Activated naive CD4-positive, alpha-beta T cell treated with anti-CD3 and anti-CD28 coated beads for 36 hours (primary cell): ENCODE measurements around the gene PICALM. TPM values are rescaled to one million over a fixed set of nuclear protein-coding genes. Genes with fewer than 3 reads are reported as not detected.
A peak's percentile ranks its signal among the peaks of the same experiment; 100 is the strongest.
"Not testable (repeated sequence)": the region's sequence is repeated elsewhere in the genome, so short reads cannot be mapped to it uniquely, and the experiment has no call there.

Source experiments
- CTCF ChIA-PET: fragments of 350-600 bp; sonication (Branson Sonifier 250); formaldehyde crosslinking; loops from one replicate; lab custom pipeline; 2021; ENCODE audit warnings: antibody characterized with exemption; lab: Charles Lee
- DNase-seq: peaks from one replicate; pipeline ENCODE4 v3.0.0-alpha.2; 2020
- H3K27ac Mint-ChIP-seq: one replicate; pipeline ENCODE4 v1.8.0; 2021; ENCODE audit warnings: mild to moderate bottlenecking, mixed read lengths
- H3K27me3 Mint-ChIP-seq: one replicate; pipeline ENCODE4 v1.8.0; 2021; ENCODE audit warnings: low read depth, mixed read lengths
- H3K36me3 Mint-ChIP-seq: one replicate; pipeline ENCODE4 v1.8.0; 2021; ENCODE audit warnings: low read depth, mixed read lengths
- H3K4me1 Mint-ChIP-seq: one replicate; pipeline ENCODE4 v1.8.0; 2021; ENCODE audit warnings: low read depth, mixed read lengths
- H3K4me3 Mint-ChIP-seq: one replicate; pipeline ENCODE4 v1.8.0; 2021; ENCODE audit warnings: mild to moderate bottlenecking, moderate library complexity, mixed read lengths
- H3K9me3 Mint-ChIP-seq: one replicate; pipeline ENCODE4 v1.8.0; 2021; ENCODE audit warnings: mixed read lengths
- intact Hi-C: fragments of 100-400 bp; cut with micrococcal nuclease; formaldehyde crosslinking; loops from one replicate; pipeline ENCODE4 v1.15.1; 2023
- total RNA-seq, 2 experiments: library from RNA; stranded (reverse); gene quantifications; one replicate each; pipeline ENCODE4 v1.2.3, GENCODE V29; 2021

PICALM gene, protein sequence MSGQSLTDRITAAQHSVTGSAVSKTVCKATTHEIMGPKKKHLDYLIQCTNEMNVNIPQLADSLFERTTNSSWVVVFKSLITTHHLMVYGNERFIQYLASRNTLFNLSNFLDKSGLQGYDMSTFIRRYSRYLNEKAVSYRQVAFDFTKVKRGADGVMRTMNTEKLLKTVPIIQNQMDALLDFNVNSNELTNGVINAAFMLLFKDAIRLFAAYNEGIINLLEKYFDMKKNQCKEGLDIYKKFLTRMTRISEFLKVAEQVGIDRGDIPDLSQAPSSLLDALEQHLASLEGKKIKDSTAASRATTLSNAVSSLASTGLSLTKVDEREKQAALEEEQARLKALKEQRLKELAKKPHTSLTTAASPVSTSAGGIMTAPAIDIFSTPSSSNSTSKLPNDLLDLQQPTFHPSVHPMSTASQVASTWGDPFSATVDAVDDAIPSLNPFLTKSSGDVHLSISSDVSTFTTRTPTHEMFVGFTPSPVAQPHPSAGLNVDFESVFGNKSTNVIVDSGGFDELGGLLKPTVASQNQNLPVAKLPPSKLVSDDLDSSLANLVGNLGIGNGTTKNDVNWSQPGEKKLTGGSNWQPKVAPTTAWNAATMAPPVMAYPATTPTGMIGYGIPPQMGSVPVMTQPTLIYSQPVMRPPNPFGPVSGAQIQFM
- total RNA-seq, result 10 to 100 TPM; 38.6 to 42.3 TPM

- H3K4me3 Mint-ChIP-seq, result peak within 1 kb of the TSS; percentile 95
- no peaks in the 10 kb centered on the region for H3K9me3 Mint-ChIP-seq
- intact Hi-C loops, result loop anchor here (1.0 to 5.0 kb wide), 15 partner anchors 22 to 968 kb away; partner anchors contain the start of genes CREBZF, TMEM126A, TMEM126B and TMEM135
- DNase-seq, result peak; percentile 99
- CTCF ChIA-PET, result interaction anchor here (1.5 to 6.9 kb wide), 5 partner anchors 26 to 177 kb away, joined by 4 to 47 read pairs (median 9); no protein-coding TSS in a partner anchor
- peaks cover 4% of the 10 kb centered on the region for H3K36me3 Mint-ChIP-seq
- no peaks in the 10 kb centered on the region for H3K27me3 Mint-ChIP-seq
- peaks cover 29% of the 10 kb centered on the region for H3K4me1 Mint-ChIP-seq
- H3K27ac Mint-ChIP-seq, result peak within 1 kb of the TSS; percentile 95
Observed at GRCh38 chr11:86068951-86069407, at the start of gene PICALM. PICALM (minus strand) TSS chr11:86069084; CDS start chr11:86068780, 304 bp downstream.

- no peak overlapping the region for H3K27ac Mint-ChIP-seq
- CTCF ChIA-PET, result interaction anchor here (4.1 kb wide), 1 partner anchor 75 kb away, joined by 14 read pairs; no protein-coding TSS in a partner anchor
- intact Hi-C loops, result no loop called here
- no peaks in the 10 kb centered on the region for H3K9me3 Mint-ChIP-seq
- peaks cover 32% of the 10 kb centered on the region for H3K4me1 Mint-ChIP-seq
- H3K27me3 Mint-ChIP-seq, result peaks cover 10% of the 10 kb centered on the region
- no peak for DNase-seq
- no peak overlapping the region for H3K4me3 Mint-ChIP-seq
- H3K36me3 Mint-ChIP-seq, result no peaks in the 10 kb centered on the region
Observed at GRCh38 chr11:86118253-86118652, 49.4 kb upstream of the PICALM start.

DNA sequence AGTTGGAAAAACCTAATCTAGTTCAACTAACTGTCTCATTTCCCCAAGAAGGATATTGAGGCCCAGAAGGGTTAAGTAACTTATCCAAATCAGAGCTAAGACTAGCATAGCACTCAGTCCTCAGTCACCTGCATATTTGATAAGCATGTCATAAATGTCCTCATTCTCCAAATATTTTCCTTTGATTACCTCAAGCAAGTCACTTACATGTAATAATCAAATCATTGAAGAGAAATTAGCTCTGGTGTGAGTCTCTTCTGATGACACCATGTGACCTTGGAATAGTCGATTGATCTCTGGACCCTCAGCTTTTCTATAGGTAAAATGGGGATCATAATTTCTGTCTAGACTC is 48.8 kb upstream of the PICALM start:
- peaks cover 7% of the 10 kb centered on the region for H3K27me3 Mint-ChIP-seq
- H3K4me3 Mint-ChIP-seq, result no peak overlapping the region
- CTCF ChIA-PET, result interaction anchor here (1.2 to 4.1 kb wide), 3 partner anchors 14 to 76 kb away, joined by 4 to 14 read pairs (median 8); no protein-coding TSS in a partner anchor
- no peaks in the 10 kb centered on the region for H3K9me3 Mint-ChIP-seq
- H3K36me3 Mint-ChIP-seq, result no peaks in the 10 kb centered on the region
- intact Hi-C loops, result loop anchor here (2.0 kb wide), 6 partner anchors 49 to 489 kb away; partner anchors contain the start of genes PICALM and TMEM126B
- H3K27ac Mint-ChIP-seq, result no peak overlapping the region
- H3K4me1 Mint-ChIP-seq, result peaks cover 28% of the 10 kb centered on the region
- DNase-seq, result no peak

- Mint-ChIP-seq H3K27me3 (peaks cover 7% of the 10 kb centered on the region), H3K36me3 (no peaks in the 10 kb centered on the region), H3K9me3 (no peaks in the 10 kb centered on the region), H3K4me3 (no peak overlapping the region), H3K4me1 (peaks cover 28% of the 10 kb centered on the region), H3K27ac (no peak overlapping the region)
- CTCF ChIA-PET, result interaction anchor here (0.6 to 4.1 kb wide), 6 partner anchors 13 to 107 kb away, joined by 3 to 14 read pairs (median 4); no protein-coding TSS in a partner anchor
- intact Hi-C loops, result loop anchor here (2.0 kb wide), 6 partner anchors 48 to 488 kb away; partner anchors contain the start of genes PICALM and TMEM126B
- no peak for DNase-seq
Observed at GRCh38 chr11:86117001-86117711, 48.3 kb upstream of the PICALM start.

GRCh38 chr11:86116386-86116726 is 47.5 kb upstream of the PICALM start:
- Mint-ChIP-seq H3K4me1 (peaks cover 28% of the 10 kb centered on the region), H3K27ac (peak overlapping the region; percentile 17), H3K27me3 (peaks cover 5% of the 10 kb centered on the region), H3K4me3 (no peak overlapping the region), H3K9me3 (no peaks in the 10 kb centered on the region), H3K36me3 (no peaks in the 10 kb centered on the region)
- intact Hi-C loops, result loop anchor here (1.0 to 2.0 kb wide), 9 partner anchors 8 to 488 kb away; partner anchors contain the start of genes PICALM and TMEM126B
- CTCF ChIA-PET, result interaction anchor here (1.1 to 4.1 kb wide), 6 partner anchors 8 to 77 kb away, joined by 3 to 14 read pairs (median 4); no protein-coding TSS in a partner anchor
- peak; percentile 57 for DNase-seq

- no peak for DNase-seq
- Mint-ChIP-seq H3K27ac (peak overlapping the region; percentile 17), H3K4me1 (peaks cover 28% of the 10 kb centered on the region), H3K4me3 (no peak overlapping the region), H3K36me3 (no peaks in the 10 kb centered on the region), H3K9me3 (no peaks in the 10 kb centered on the region), H3K27me3 (peaks cover 4% of the 10 kb centered on the region)
- CTCF ChIA-PET, result interaction anchor here (0.5 to 4.1 kb wide), 10 partner anchors 9 to 452 kb away, joined by 3 to 14 read pairs (median 4); no protein-coding TSS in a partner anchor
- intact Hi-C loops, result loop anchor here (1.0 to 2.0 kb wide), 9 partner anchors 9 to 487 kb away; partner anchors contain the start of genes PICALM and TMEM126B
Observed at GRCh38 chr11:86115542-86116385, 46.9 kb upstream of the PICALM start.

DNA sequence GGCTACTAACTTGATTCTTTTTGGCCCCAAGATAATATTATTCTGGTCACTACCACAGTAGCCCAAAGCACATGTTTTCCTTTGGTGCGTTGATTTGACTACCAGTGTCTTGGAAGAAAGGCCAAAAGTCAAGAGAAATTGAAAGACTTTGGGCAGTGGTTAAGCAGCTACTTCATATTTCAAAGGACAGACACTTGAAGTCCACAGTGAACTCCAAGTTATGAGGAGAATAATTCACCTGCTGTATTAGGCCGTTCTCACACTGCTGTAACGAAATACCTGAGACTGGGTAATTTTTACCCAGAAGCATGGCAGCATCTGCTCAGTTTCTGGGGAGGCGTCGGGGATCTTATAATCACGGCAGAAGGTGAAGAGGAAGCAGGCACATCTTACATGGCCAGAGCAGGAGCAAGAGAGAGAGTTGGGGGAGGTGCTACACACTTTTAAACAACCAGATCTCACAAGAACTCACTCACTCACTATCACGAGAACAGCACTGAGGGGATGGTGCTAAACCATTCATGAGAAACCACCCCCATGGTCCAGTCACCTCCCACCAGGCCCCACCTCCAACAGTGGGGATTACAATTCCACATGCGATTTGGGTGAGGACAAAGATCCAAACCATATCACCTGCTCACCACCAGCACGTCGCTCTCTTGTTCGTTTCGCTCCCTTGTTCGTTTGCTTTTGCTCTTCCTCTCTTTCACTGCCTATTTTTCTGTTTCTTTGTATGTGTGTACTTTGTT is 40.2 kb upstream of the PICALM start:
- peaks cover 2% of the 10 kb centered on the region for H3K27me3 Mint-ChIP-seq
- DNase-seq, result no peak
- H3K9me3 Mint-ChIP-seq, result no peaks in the 10 kb centered on the region
- intact Hi-C loops, result no loop called here
- H3K36me3 Mint-ChIP-seq, result peaks cover 2% of the 10 kb centered on the region
- H3K4me3 Mint-ChIP-seq, result no peak overlapping the region
- peaks cover 3% of the 10 kb centered on the region for H3K4me1 Mint-ChIP-seq
- CTCF ChIA-PET, result no interaction called here
- H3K27ac Mint-ChIP-seq, result no peak overlapping the region

- Mint-ChIP-seq H3K27ac (no peak overlapping the region), H3K27me3 (no peaks in the 10 kb centered on the region), H3K4me1 (peaks cover 3% of the 10 kb centered on the region), H3K36me3 (peaks cover 2% of the 10 kb centered on the region), H3K4me3 (no peak overlapping the region), H3K9me3 (no peaks in the 10 kb centered on the region)
- CTCF ChIA-PET, result interaction anchor here (0.7 kb wide), 1 partner anchor 67 kb away, joined by 3 read pairs; no protein-coding TSS in a partner anchor
- intact Hi-C loops, result no loop called here
- DNase-seq, result no peak
Observed at GRCh38 chr11:86108191-86108590, 39.3 kb upstream of the PICALM start.

GRCh38 chr11:86106916-86107315 is 38.0 kb upstream of the PICALM start:
- intact Hi-C loops, result no loop called here
- H3K36me3 Mint-ChIP-seq, result peaks cover 2% of the 10 kb centered on the region
- H3K4me1 Mint-ChIP-seq, result peaks cover 3% of the 10 kb centered on the region
- H3K9me3 Mint-ChIP-seq, result no peaks in the 10 kb centered on the region
- DNase-seq, result no peak
- CTCF ChIA-PET, result no interaction called here
- H3K27ac Mint-ChIP-seq, result no peak overlapping the region
- no peak overlapping the region for H3K4me3 Mint-ChIP-seq
- peaks cover 2% of the 10 kb centered on the region for H3K27me3 Mint-ChIP-seq

DNA sequence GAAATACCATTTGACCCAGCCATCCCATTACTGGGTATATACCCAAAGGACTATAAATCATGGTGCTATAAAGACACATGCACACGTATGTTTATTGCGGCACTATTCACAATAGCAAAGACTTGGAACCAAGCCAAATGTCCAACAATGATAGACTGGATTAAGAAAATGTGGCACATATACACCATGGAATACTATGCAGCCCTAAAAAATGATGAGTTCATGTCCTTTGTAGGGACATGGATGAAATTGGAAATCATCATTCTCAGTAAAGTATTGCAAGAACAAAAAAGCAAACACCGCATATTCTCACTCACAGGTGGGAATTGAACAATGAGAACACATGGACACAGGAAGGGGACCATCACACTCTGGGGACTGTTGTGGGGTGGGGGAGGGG is 37.1 kb upstream of the PICALM start:
- intact Hi-C loops, H3K4me1 Mint-ChIP-seq, DNase-seq, H3K4me3 Mint-ChIP-seq, H3K36me3 Mint-ChIP-seq, CTCF ChIA-PET, H3K27ac Mint-ChIP-seq, H3K9me3 Mint-ChIP-seq, H3K27me3 Mint-ChIP-seq: not testable (repeated sequence)
